Cardiac muscle cell (in vitro differentiated cells and primary cell): ENCODE measurements around the gene ACTR3. TPM values are rescaled to one million over a fixed set of nuclear protein-coding genes. Genes with fewer than 3 reads are reported as not detected.

Source experiments
- DNase-seq, 2 donors: peaks; one replicate each; pipeline versions ENCODE4 v3.0.0 to v3.0.0-alpha.2; 2010 to 2017; ENCODE audit warnings: low read depth in 1 of 2, low spot score in 1 of 2
- H3K27ac ChIP-seq: fragments of 200-600 bp; sonication (generic); 2 replicates; pipeline ENCODE4 v1.5.1; 2016
- H3K27me3 ChIP-seq: fragments of 200-600 bp; sonication (generic); 2 replicates; pipeline ENCODE4 v1.6.0; 2016; ENCODE audit warnings: control low read depth
- H3K36me3 ChIP-seq: fragments of 200-600 bp; sonication (generic); 2 replicates; pipeline ENCODE4 v1.5.1; 2016; ENCODE audit warnings: control low read depth
- H3K4me1 ChIP-seq: fragments of 200-600 bp; sonication (generic); 2 replicates; pipeline ENCODE4 v1.8.1; 2017; ENCODE audit warnings: low read depth, mild to moderate bottlenecking, mixed run types
- H3K4me3 ChIP-seq: fragments of 200-600 bp; sonication (generic); 2 replicates; pipeline ENCODE4 v1.5.1; 2016; ENCODE audit warnings: mild to moderate bottlenecking
- H3K9me3 ChIP-seq: fragments of 200-600 bp; sonication (generic); 2 replicates; pipeline ENCODE4 v1.5.1; 2017; ENCODE audit warnings: low read depth, mild to moderate bottlenecking, control low read depth
- polyA plus RNA-seq: library from polyadenylated mRNA; unstranded; fragments of >200 nt; fragmentation: Nextera tagmentation; extraction: Ambion mirVana; gene quantifications from 2 replicates; pipeline ENCODE4 v1.2.1, GENCODE V29; 2016
- total RNA-seq: library from RNA; depleted of rRNA; stranded (reverse); fragments of >200 nt; gene quantifications from 2 replicates; pipeline ENCODE4 v1.2.3, GENCODE V29; 2016
- TF ChIP-seq, protein P1 (sequence below): IDR thresholded peaks from 2 replicates; pipeline ENCODE4 v1.5.1; 2012; ENCODE audit warnings: low read depth, mild to moderate bottlenecking, low read length

ACTR3 gene
- total and polyA plus RNA-seq, 2 experiments from 2014 or later = 64.5 to 125 TPM

- Histone ChIP-seq H3K27ac (no peak overlapping the region), H3K9me3 (no peaks in the 10 kb centered on the region), H3K36me3 (no peaks in the 10 kb centered on the region), H3K4me3 (no peak overlapping the region), H3K4me1 (no peaks in the 10 kb centered on the region), H3K27me3 (no peaks in the 10 kb centered on the region)
- no peak for DNase-seq
- TF ChIP-seq, protein P1, sequence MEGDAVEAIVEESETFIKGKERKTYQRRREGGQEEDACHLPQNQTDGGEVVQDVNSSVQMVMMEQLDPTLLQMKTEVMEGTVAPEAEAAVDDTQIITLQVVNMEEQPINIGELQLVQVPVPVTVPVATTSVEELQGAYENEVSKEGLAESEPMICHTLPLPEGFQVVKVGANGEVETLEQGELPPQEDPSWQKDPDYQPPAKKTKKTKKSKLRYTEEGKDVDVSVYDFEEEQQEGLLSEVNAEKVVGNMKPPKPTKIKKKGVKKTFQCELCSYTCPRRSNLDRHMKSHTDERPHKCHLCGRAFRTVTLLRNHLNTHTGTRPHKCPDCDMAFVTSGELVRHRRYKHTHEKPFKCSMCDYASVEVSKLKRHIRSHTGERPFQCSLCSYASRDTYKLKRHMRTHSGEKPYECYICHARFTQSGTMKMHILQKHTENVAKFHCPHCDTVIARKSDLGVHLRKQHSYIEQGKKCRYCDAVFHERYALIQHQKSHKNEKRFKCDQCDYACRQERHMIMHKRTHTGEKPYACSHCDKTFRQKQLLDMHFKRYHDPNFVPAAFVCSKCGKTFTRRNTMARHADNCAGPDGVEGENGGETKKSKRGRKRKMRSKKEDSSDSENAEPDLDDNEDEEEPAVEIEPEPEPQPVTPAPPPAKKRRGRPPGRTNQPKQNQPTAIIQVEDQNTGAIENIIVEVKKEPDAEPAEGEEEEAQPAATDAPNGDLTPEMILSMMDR = no peak
Measured at GRCh38 chr2:114008720-114009119, 118.8 kb downstream of the ACTR3 start.

DNA sequence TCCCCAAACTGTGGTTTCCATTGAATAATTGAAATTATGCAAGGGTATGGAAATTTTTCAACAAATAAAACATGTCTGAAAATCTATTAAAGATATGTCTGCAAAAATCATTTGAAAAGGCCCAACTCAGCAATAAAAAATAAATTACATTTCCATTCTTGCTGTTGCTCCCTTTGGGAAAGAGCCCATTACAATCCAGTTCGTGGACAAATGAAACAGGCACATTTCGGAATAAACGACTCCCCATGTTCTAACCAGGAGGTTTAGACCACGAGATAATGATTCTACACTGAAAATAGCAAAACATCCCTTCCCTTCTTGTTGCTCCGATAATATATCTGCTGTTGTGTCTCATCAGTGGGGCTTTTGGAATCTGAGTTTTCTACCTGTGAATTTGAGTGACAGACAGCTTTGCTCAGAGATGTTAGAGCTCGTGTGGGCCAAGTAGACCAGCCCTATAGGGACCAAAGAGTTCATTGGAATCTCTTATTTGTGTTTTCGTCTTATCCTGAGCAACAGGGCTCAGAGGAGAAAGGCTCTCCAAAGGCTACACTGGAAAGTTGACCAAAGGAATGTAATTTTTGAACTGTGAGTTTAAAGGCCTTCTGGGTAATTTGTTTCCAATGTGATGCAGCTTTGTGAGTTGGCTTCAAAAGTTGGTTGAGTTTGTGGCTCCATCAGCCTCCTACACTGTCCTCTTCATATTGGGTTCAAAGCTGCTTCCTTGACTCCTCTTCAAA is 119.5 kb downstream of the ACTR3 start:
- TF ChIP-seq, protein P1 = no peak
- H3K27me3 ChIP-seq = no peaks in the 10 kb centered on the region
- no peaks in the 10 kb centered on the region for H3K36me3 ChIP-seq
- no peak overlapping the region for H3K4me3 ChIP-seq
- no peaks in the 10 kb centered on the region for H3K4me1 ChIP-seq
- H3K27ac ChIP-seq = no peak overlapping the region
- DNase-seq = no peak
- no peaks in the 10 kb centered on the region for H3K9me3 ChIP-seq

- no peak for DNase-seq
Measured at GRCh38 chr2:114010001-114010400, 120.1 kb downstream of the ACTR3 start.

GRCh38 chr2:114011713-114012112 is 121.8 kb downstream of the ACTR3 start:
- H3K4me3 ChIP-seq = no peak overlapping the region
- TF ChIP-seq, protein P1 = no peak

More at GRCh38 chr2:114010001-114010400, 120.1 kb downstream of the ACTR3 start:
- Histone ChIP-seq H3K27me3 (no peaks in the 10 kb centered on the region), H3K4me3 (no peak overlapping the region), H3K36me3 (no peaks in the 10 kb centered on the region), H3K9me3 (no peaks in the 10 kb centered on the region), H3K4me1 (no peaks in the 10 kb centered on the region), H3K27ac (no peak overlapping the region)
- TF ChIP-seq, protein P1 = no peak

More at GRCh38 chr2:114011713-114012112, 121.8 kb downstream of the ACTR3 start:
- H3K4me1 ChIP-seq = no peaks in the 10 kb centered on the region
- no peak overlapping the region for H3K27ac ChIP-seq
- no peaks in the 10 kb centered on the region for H3K36me3 ChIP-seq
- DNase-seq = no peak
- H3K27me3 ChIP-seq = no peaks in the 10 kb centered on the region
- no peaks in the 10 kb centered on the region for H3K9me3 ChIP-seq

Other genes with a start within 250 kb of the ACTR3 start
- gene SLC35F5, start 133.4 kb upstream of the ACTR3 start, total RNA-seq = 42.2 and 48.4 TPM in 2 replicates
- gene SLC35F5, start 133.4 kb upstream of the ACTR3 start, polyA plus RNA-seq = 27.6 and 62.8 TPM in 2 replicates